GM10248 (cell line): ENCODE data around the gene BCL2L11.

Experiments used
- CTCF ChIA-PET: fragments of 300-600 bp; sonication (Branson Sonifier 250); formaldehyde crosslinking; extraction: SDS; loops from one replicate; lab custom pipeline; 2021; ENCODE audit warnings: antibody characterized with exemption; lab: Yijun Ruan, JAX
- POLR2A ChIA-PET: fragments of 350-650 bp; sonication (Branson Sonifier 250); formaldehyde crosslinking; extraction: SDS; loops from one replicate; lab custom pipeline; 2020; ENCODE audit warnings: antibody characterized with exemption; lab: Yijun Ruan, JAX
- DNase-seq: peaks from one replicate; pipeline ENCODE4 v3.0.0; 2012; ENCODE audit errors: extremely low spot score
- CTCF ChIP-seq: IDR thresholded peaks from 2 replicates; pipeline ENCODE4 v1.5.1; 2012; ENCODE audit warnings: mild to moderate bottlenecking, low read depth; ENCODE audit errors: extremely low read depth, missing control alignments, control extremely low read depth

BCL2L11 gene

DNA sequence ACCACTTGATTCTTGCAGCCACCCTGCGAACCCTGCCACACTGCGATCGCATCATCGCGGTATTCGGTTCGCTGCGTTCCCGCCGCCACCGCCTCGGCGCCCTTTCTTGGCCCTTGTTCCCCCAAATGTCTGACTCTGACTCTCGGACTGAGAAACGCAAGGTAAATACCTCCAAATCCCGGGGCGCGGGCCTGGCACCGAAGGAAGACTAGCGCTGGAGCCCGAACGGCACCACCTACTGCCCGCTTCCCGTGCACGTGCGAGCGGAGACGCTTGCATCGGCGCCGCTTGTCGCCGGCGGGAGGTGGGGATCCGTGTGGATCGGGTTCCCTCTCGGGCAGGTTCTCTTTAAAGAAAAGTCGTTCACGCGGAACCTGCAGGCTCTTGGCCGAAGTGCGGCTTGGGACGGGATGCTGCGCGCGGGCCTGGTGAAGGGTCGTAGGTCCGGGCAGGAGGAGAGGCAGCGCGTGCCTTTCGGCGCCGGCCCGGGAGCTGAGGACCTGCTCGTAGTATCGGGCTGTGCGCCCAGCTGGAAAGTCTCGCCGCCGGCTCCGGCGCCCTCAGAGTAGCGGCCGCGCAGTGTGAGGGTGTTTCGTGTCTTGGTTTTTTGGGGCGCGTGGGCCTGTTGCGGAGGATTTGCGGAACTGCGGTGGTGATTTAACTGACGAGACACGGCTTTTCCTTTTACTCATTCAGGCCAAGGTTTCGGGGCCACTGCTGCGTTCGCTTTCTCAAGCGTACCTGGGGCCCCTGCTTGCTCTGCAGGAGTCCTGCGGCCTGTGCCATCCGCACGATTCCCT lies 514 bp downstream of the BCL2L11 start:
- CTCF ChIA-PET, result interaction anchor here (0.7 to 1.9 kb wide), 5 partner anchors 12 to 266 kb away, joined by 3 to 7 read pairs (median 3); no protein-coding TSS in a partner anchor
- no peak for TF ChIP-seq CTCF
- peak; percentile 34 for DNase-seq
- POLR2A ChIA-PET, result interaction anchor here (0.8 to 1.7 kb wide), 5 partner anchors 22 to 78 kb away, joined by 3 to 8 read pairs (median 4); no protein-coding TSS in a partner anchor

GRCh38 chr2:111121828-111122630 lies 1.3 kb downstream of the BCL2L11 start:
- ChIA-PET POLR2A (no interaction called here), CTCF (no interaction called here)
- DNase-seq, result peak; percentile 77
- TF ChIP-seq CTCF, result no peak

GRCh38 chr2:111122631-111123421 lies 2.1 kb downstream of the BCL2L11 start:
- ChIA-PET POLR2A (no interaction called here), CTCF (no interaction called here)
- no peak for TF ChIP-seq CTCF
- no peak for DNase-seq

- no peak for DNase-seq
- ChIA-PET POLR2A (no interaction called here), CTCF (no interaction called here)
- TF ChIP-seq CTCF, result no peak
These were observed 3.0 kb downstream of the BCL2L11 start for GRCh38 chr2:111123751-111124150.

- no peak for DNase-seq
- POLR2A ChIA-PET, result no interaction called here
- CTCF ChIA-PET, result interaction anchor here (0.9 to 1.6 kb wide), 3 partner anchors 10 to 41 kb away, joined by 3 to 6 read pairs (median 4); no protein-coding TSS in a partner anchor
- no peak for TF ChIP-seq CTCF
These were observed 5.9 kb downstream of the BCL2L11 start for GRCh38 chr2:111126581-111126980.

DNA sequence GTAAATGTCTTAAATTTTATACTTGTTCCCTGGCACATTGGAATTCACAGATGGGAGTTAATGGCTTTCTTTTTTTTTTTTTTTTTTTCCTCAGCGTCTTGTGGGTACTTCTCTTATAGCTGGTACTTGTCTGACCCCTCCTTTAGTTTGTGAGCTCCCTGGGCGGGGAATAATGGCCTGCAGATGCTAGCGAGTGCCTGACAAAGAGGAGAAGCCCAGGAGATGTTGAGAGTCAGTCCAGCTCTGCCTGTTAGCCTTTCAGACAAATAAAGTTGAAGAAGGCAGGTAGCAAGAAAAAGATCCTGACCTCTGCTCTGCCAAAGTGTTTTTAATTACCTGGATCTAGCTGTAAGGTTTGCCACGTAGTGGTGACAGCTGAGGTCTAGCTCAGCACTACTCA lies 6.6 kb downstream of the BCL2L11 start:
- no peak for DNase-seq
- TF ChIP-seq CTCF, result no peak
- CTCF ChIA-PET, result interaction anchor here (1.1 to 1.6 kb wide), 2 partner anchors 9 to 10 kb away, joined by 3 read pairs; no protein-coding TSS in a partner anchor
- POLR2A ChIA-PET, result no interaction called here
